A549 (cell line): ENCODE results near the gene CDH4.

Experiments used
- POLR2A ChIP-seq: IDR thresholded peaks from 2 replicates; pipeline ENCODE4 v1.6.1; 2012; ENCODE audit warnings: mild to moderate bottlenecking, low read length
- RAD21 ChIP-seq, 2 experiments: fragments of >200 bp in 1 of 2; sonication (Bioruptor Twin) in 1 of 2; formaldehyde crosslinking in 1 of 2; IDR thresholded peaks in 1 of 2; conservative IDR thresholded peaks in 1 of 2; 2 replicates in 1 of 2; 3 replicates in 1 of 2; pipeline ENCODE4 v1.6.1; 2012 to 2018; ENCODE audit warnings: inconsistent platforms in 1 of 2
- TP53 ChIP-seq: fragments of 250-450 bp; sonication (Bioruptor Pico); IDR thresholded peaks from 2 replicates; pipeline ENCODE4 v1.5.0; 2021; ENCODE audit warnings: mild to moderate bottlenecking, moderate library complexity
- ZC3H11A ChIP-seq: fragments of 450-650 bp; IDR thresholded peaks from 2 replicates; pipeline ENCODE4 v1.6.1; 2014; ENCODE audit warnings: antibody characterized with exemption, mild to moderate bottlenecking

GRCh38 chr20:61775423-61775822, 523.4 kb downstream of the CDH4 start:
- no peak for TF ChIP-seq TP53 (CRISPR knock-in tag)
- TF ChIP-seq POLR2A, result no peak
- TF ChIP-seq ZC3H11A, result no peak
- no peak for TF ChIP-seq RAD21 (conservative IDR thresholded peaks at IDR 0.05 in 1 of 2, IDR thresholded peaks at IDR 0.05 in 1 of 2)
